K562 (cell line): ENCODE results near the gene NPB. TPM values are rescaled to one million over a fixed set of nuclear protein-coding genes. Genes with fewer than 3 reads are reported as not detected.

Experiments used
- BCLAF1 ChIP-seq, 2 experiments: fragments of 450-650 bp in 1 of 2; IDR thresholded peaks; 2 replicates each; pipeline ENCODE4 v1.6.1; 2011 to 2017; ENCODE audit warnings: low read depth in 2 of 2, antibody characterized with exemption in 1 of 2, borderline replicate concordance in 1 of 2, low read length in 1 of 2, mild to moderate bottlenecking in 1 of 2, mixed read lengths in 1 of 2; ENCODE audit not compliant: control insufficient read depth in 1 of 2
- CGGBP1 ChIP-seq: fragments of 250-450 bp; sonication (Bioruptor Pico); IDR thresholded peaks from 2 replicates; pipeline ENCODE4 v1.9.0; 2021; ENCODE audit warnings: mild to moderate bottlenecking
- HDAC2 ChIP-seq: fragments of 450-650 bp; IDR thresholded peaks from 2 replicates; pipeline ENCODE4 v1.6.1; 2016; ENCODE audit warnings: mild to moderate bottlenecking
- JUN ChIP-seq, 2 experiments: sonication (generic) in 1 of 2; formaldehyde crosslinking in 1 of 2; IDR thresholded peaks; 2 replicates each; pipeline versions ENCODE4 v1.6.1 to v1.8.0; 2012 to 2022; ENCODE audit warnings: borderline replicate concordance in 2 of 2, mild to moderate bottlenecking in 2 of 2, improper control_type of control experiment in 1 of 2, low read depth in 1 of 2, low read length in 1 of 2, missing genetic modification reagents in 1 of 2
- KLF13 ChIP-seq: fragments of 450-650 bp; IDR thresholded peaks from 2 replicates; pipeline ENCODE4 v1.6.1; 2016; ENCODE audit warnings: missing genetic modification characterization, low read depth, mild to moderate bottlenecking, missing compliant biosample characterization, moderate library complexity, borderline replicate concordance
- MXI1 ChIP-seq: IDR thresholded peaks from 2 replicates; pipeline ENCODE4 v1.6.1; 2011; ENCODE audit warnings: low read depth, mild to moderate bottlenecking, improper control_type of control experiment, low read length
- NFRKB ChIP-seq: fragments of 450-650 bp; IDR thresholded peaks from 2 replicates; pipeline ENCODE4 v1.6.1; 2016; ENCODE audit warnings: low read depth
- THAP12 ChIP-seq: fragments of 250-450 bp; sonication (Bioruptor Pico); IDR thresholded peaks from 2 replicates; pipeline ENCODE4 v1.9.0; 2021; ENCODE audit warnings: mild to moderate bottlenecking, inconsistent platforms
- YY1 ChIP-seq, 3 experiments: IDR thresholded peaks; 2 replicates each; pipeline ENCODE4 v1.6.1; 2011; ENCODE audit warnings: low read length in 2 of 3, mild to moderate bottlenecking in 2 of 3, moderate library complexity in 2 of 3, borderline replicate concordance in 1 of 3, control low read depth in 1 of 3, low read depth in 1 of 3; ENCODE audit not compliant: insufficient read depth in 3 of 3, insufficient replicate concordance in 2 of 3, control insufficient read depth in 1 of 3, insufficient read length in 1 of 3; ENCODE audit errors: extremely low read depth in 1 of 3
- ZBTB8A ChIP-seq: fragments of 450-650 bp; IDR thresholded peaks from 2 replicates; pipeline ENCODE4 v1.6.1; 2018; ENCODE audit warnings: mild to moderate bottlenecking, moderate library complexity; ENCODE audit not compliant: partially characterized antibody
- polyA plus RNA-seq, 8 experiments: library from polyadenylated mRNA; depleted of rRNA in 4 of 8; stranded (reverse) in 5 of 8; unstranded in 3 of 8; fragments of >200 nt; fragmentation: Nextera tagmentation in 2 of 8; fragmentation: Illumina TruSeq in 1 of 8; extraction: Ambion mirVana in 2 of 8; extraction: Trizol in 1 of 8; gene quantifications; 2 replicates each; pipeline versions ENCODE4 v1.2.1 to v1.2.3, GENCODE V29; 2011 to 2014; ENCODE audit warnings: inconsistent platforms in 1 of 8, missing spikeins in 1 of 8
- total RNA-seq, 7 experiments: library from RNA; depleted of rRNA in 6 of 7; stranded (reverse); fragments of >200 nt in 6 of 7; fragmentation: Illumina TruSeq in 2 of 7; extraction: Trizol in 2 of 7; gene quantifications; 2 replicates each; pipeline versions ENCODE4 v1.2.1 to v1.2.3, GENCODE V29; 2011 to 2021; ENCODE audit warnings: low replicate concordance in 1 of 7

Gene NPB
- total and polyA plus RNA-seq, 9 of the 15 experiments (the other 6 are each of a cell fraction or from before 2014, with no cell fraction given): 0.03 to 0.61 (median 0.14) TPM; not detected in 2

DNA sequence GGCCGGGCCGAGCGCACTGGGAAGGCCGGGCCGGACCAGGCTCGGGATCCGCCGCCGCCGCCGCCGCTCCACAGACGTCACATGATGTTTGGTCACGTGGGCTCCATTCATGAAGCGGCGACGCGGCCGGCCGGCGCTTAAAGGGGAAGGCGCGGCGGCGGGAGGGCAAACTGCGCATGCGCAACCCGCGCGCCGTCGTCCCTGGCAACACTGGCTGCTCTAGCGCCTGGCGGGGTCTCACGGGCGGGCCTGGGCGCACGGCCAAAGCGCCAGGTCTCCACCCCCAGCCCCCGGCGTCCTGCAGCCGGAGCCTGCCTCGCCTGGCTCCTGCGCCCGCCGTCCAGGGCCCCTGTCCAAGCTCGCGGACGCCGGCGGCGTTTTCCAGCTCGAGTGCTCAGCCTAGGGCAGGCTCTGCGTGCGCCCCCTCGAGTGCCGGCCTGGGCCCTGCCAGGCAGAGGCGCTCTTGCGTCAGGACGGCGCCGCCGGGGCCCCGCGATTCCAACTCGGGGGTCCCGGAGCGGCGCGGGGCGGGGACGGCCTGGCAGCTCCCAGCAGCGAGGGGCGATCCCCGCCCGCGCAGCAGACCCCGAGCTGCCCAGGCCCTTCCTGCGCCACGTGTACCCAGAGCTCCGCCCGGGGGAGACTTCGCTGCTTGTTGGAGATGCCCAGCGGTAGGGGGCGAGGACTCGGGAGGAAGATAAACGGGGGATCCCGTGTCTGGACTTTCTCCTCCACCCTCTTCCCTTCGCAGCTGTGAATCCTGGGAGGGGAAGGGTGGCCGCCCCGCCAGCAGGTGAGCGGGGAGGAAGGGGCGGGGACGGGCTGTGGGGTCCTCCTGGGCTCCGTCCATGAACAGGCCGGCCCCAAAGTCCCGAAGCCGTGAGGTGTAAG is 25.9 kb downstream of the NPB start, which contains the start of gene MAFG (continued):
- peak; percentile 2; the same call in 1 of the 2 replicates for TF ChIP-seq THAP12 (CRISPR knock-in tag)
- TF ChIP-seq HDAC2: 0 out of 2 replicates have a peak, but pooled peaks have one; percentile 22
- TF ChIP-seq JUN (IDR thresholded peaks at IDR 0.05; ENCODE audit: borderline replicate concordance, low read depth, low read length): peak; percentile 14; the same call in 1 of the 2 replicates
- TF ChIP-seq JUN (CRISPR knock-in tag; IDR thresholded peaks at IDR 0.05; ENCODE audit: borderline replicate concordance): peak; percentile 76; the same call in 1 of the 2 replicates
- peak; percentile 60; the same call in 1 of the 2 replicates for TF ChIP-seq CGGBP1 (CRISPR knock-in tag)
- TF ChIP-seq BCLAF1 (IDR thresholded peaks at IDR 0.05; ENCODE audit: borderline replicate concordance in 1 of 2, control insufficient read depth in 1 of 2, low read depth in 2 of 2, low read length in 1 of 2): no peak
- peak; percentile 73 for TF ChIP-seq MXI1
- peak in 1 of 3 experiments; percentile 63 for TF ChIP-seq YY1 (IDR thresholded peaks at IDR 0.05; ENCODE audit: borderline replicate concordance in 1 of 3, control insufficient read depth in 1 of 3, extremely low read depth in 1 of 3, insufficient read depth in 3 of 3, insufficient read length in 1 of 3, insufficient replicate concordance in 2 of 3, low read depth in 1 of 3, low read length in 2 of 3)
- no peak for TF ChIP-seq KLF13 (tag)
- no peak for TF ChIP-seq NFRKB
- no peak for TF ChIP-seq ZBTB8A
